Natural killer cell treated with Interleukin-12 subunit alpha and Interleukin-12 subunit beta and Interleukin-15 and Interleukin-18, amount 100 ng/mL, for 72 hours (primary cell): ENCODE data around the gene ADGRA1. TPM values are rescaled to one million over a fixed set of nuclear protein-coding genes. Genes with fewer than 3 reads are reported as not detected.

Experiments used
- ATAC-seq, 2 donors: fragments of 150-1000 bp; cut with Tn5 transposase in 1 of 2; sonication (Bioruptor Pico), chemical (Tn5 transposase) in 1 of 2; 2 replicates each; pipeline ENCODE4 v1.10.0; 2021
- DNase-seq: peaks from one replicate; pipeline ENCODE4 v3.0.0; 2022; ENCODE audit warnings: low spot score
- H3K27ac Mint-ChIP-seq, 2 donors: 1 replicate in 1 of 2; 2 replicates in 1 of 2; pipeline ENCODE4 v1.8.0; 2022; ENCODE audit warnings: mixed read lengths in 2 of 2, mild to moderate bottlenecking in 1 of 2, moderate library complexity in 1 of 2
- H3K27me3 Mint-ChIP-seq, 2 donors: 1 replicate in 1 of 2; 2 replicates in 1 of 2; pipeline ENCODE4 v1.8.0; 2022; ENCODE audit warnings: mixed read lengths in 2 of 2
- H3K36me3 Mint-ChIP-seq: one replicate; pipeline ENCODE4 v1.8.0; 2022; ENCODE audit warnings: mixed read lengths
- H3K4me1 Mint-ChIP-seq, 2 donors: 1 replicate in 1 of 2; 2 replicates in 1 of 2; pipeline ENCODE4 v1.8.0; 2022; ENCODE audit warnings: low read depth in 2 of 2, mixed read lengths in 2 of 2, mild to moderate bottlenecking in 1 of 2
- H3K4me3 Mint-ChIP-seq: one replicate; pipeline ENCODE4 v1.8.0; 2022; ENCODE audit warnings: mixed read lengths
- H3K9me3 Mint-ChIP-seq: 2 replicates; pipeline ENCODE4 v1.8.0; 2022; ENCODE audit warnings: mixed read lengths
- total RNA-seq, 2 donors: library from RNA; stranded (reverse); gene quantifications; one replicate each; pipeline ENCODE4 v1.2.3, GENCODE V29; 2022

Gene ADGRA1
- total RNA-seq, 2 donors from 2014 or later: not detected

GRCh38 chr10:133122171-133122935 lies 34.6 kb downstream of the ADGRA1 start:
- H3K36me3 Mint-ChIP-seq: no peaks in the 10 kb centered on the region
- no peak for ATAC-seq
- H3K27me3 Mint-ChIP-seq: peaks cover 6 to 12% of the 10 kb centered on the region in 2 donors
- no peak overlapping the region for H3K27ac Mint-ChIP-seq
- no peaks in the 10 kb centered on the region for H3K9me3 Mint-ChIP-seq
- peaks cover 12 to 13% of the 10 kb centered on the region in 2 donors for H3K4me1 Mint-ChIP-seq
- H3K4me3 Mint-ChIP-seq: peak overlapping the region; percentile 48
- DNase-seq: no peak

GRCh38 chr10:133123050-133123745 lies 35.5 kb downstream of the ADGRA1 start:
- H3K9me3 Mint-ChIP-seq: no peaks in the 10 kb centered on the region
- H3K4me1 Mint-ChIP-seq: peaks cover 12 to 13% of the 10 kb centered on the region in 2 donors
- peaks cover 6 to 12% of the 10 kb centered on the region in 2 donors for H3K27me3 Mint-ChIP-seq
- peak in 1 of 2 donors; percentile 49 for ATAC-seq
- no peak for DNase-seq
- peak overlapping the region; percentile 48 for H3K4me3 Mint-ChIP-seq
- H3K36me3 Mint-ChIP-seq: no peaks in the 10 kb centered on the region
- no peak overlapping the region for H3K27ac Mint-ChIP-seq

GRCh38 chr10:133123746-133124356 lies 36.1 kb downstream of the ADGRA1 start:
- Mint-ChIP-seq H3K4me1 (peaks cover 10 to 12% of the 10 kb centered on the region in 2 donors), H3K36me3 (no peaks in the 10 kb centered on the region), H3K27ac (no peak overlapping the region), H3K27me3 (peaks cover 6 to 12% of the 10 kb centered on the region in 2 donors), H3K9me3 (no peaks in the 10 kb centered on the region), H3K4me3 (no peak overlapping the region)
- ATAC-seq (no peak), DNase-seq (no peak)

GRCh38 chr10:133124357-133125211 lies 36.9 kb downstream of the ADGRA1 start:
- H3K27ac Mint-ChIP-seq: no peak overlapping the region
- DNase-seq: no peak
- H3K27me3 Mint-ChIP-seq: peaks cover 6 to 12% of the 10 kb centered on the region in 2 donors
- no peaks in the 10 kb centered on the region for H3K36me3 Mint-ChIP-seq
- peaks cover 8 to 12% of the 10 kb centered on the region in 2 donors for H3K4me1 Mint-ChIP-seq
- H3K9me3 Mint-ChIP-seq: no peaks in the 10 kb centered on the region
- H3K4me3 Mint-ChIP-seq: no peak overlapping the region
- ATAC-seq: peak in 1 of 2 donors; percentile 25

GRCh38 chr10:133125901-133126300 lies 38.2 kb downstream of the ADGRA1 start:
- Mint-ChIP-seq H3K36me3 (no peaks in the 10 kb centered on the region), H3K27ac (no peak overlapping the region), H3K27me3 (peaks cover 6 to 12% of the 10 kb centered on the region in 2 donors), H3K4me3 (no peak overlapping the region), H3K4me1 (peaks cover 8 to 12% of the 10 kb centered on the region in 2 donors), H3K9me3 (no peaks in the 10 kb centered on the region)
- no peak for DNase-seq
- ATAC-seq: no peak

GRCh38 chr10:133126431-133127290 lies 38.9 kb downstream of the ADGRA1 start:
- ATAC-seq (no peak), DNase-seq (no peak)
- Mint-ChIP-seq H3K4me1 (peaks cover 8 to 12% of the 10 kb centered on the region in 2 donors), H3K27me3 (peaks cover 6 to 12% of the 10 kb centered on the region in 2 donors), H3K27ac (no peak overlapping the region), H3K36me3 (no peaks in the 10 kb centered on the region), H3K9me3 (no peaks in the 10 kb centered on the region), H3K4me3 (no peak overlapping the region)

- ATAC-seq (peak in 1 of 2 donors; percentile 67), DNase-seq (no peak)
- Mint-ChIP-seq H3K27ac (no peak overlapping the region), H3K4me1 (peaks cover 8 to 12% of the 10 kb centered on the region in 2 donors), H3K9me3 (no peaks in the 10 kb centered on the region), H3K27me3 (peaks cover 6 to 12% of the 10 kb centered on the region in 2 donors), H3K4me3 (no peak overlapping the region), H3K36me3 (no peaks in the 10 kb centered on the region)
Observed at GRCh38 chr10:133127291-133128125, 39.8 kb downstream of the ADGRA1 start.

GRCh38 chr10:133128126-133129070 lies 40.7 kb downstream of the ADGRA1 start:
- Mint-ChIP-seq H3K9me3 (no peaks in the 10 kb centered on the region), H3K4me1 (peaks cover 0 to 4% of the 10 kb centered on the region in 2 donors), H3K36me3 (no peaks in the 10 kb centered on the region), H3K4me3 (no peak overlapping the region), H3K27me3 (peaks cover 4 to 6% of the 10 kb centered on the region in 2 donors), H3K27ac (no peak overlapping the region)
- DNase-seq (no peak), ATAC-seq (no peak)

- ATAC-seq (no peak), DNase-seq (no peak)
- Mint-ChIP-seq H3K4me1 (peaks cover 0 to 3% of the 10 kb centered on the region in 2 donors), H3K27ac (no peak overlapping the region), H3K36me3 (no peaks in the 10 kb centered on the region), H3K4me3 (no peak overlapping the region), H3K9me3 (no peaks in the 10 kb centered on the region), H3K27me3 (peaks cover 4 to 6% of the 10 kb centered on the region in 2 donors)
Observed at GRCh38 chr10:133129071-133129858, 41.5 kb downstream of the ADGRA1 start.

GRCh38 chr10:133129859-133130495 lies 42.3 kb downstream of the ADGRA1 start:
- no peak for DNase-seq
- peaks cover 2 to 3% of the 10 kb centered on the region in 2 donors for H3K27me3 Mint-ChIP-seq
- no peaks in the 10 kb centered on the region for H3K9me3 Mint-ChIP-seq
- ATAC-seq: no peak
- no peak overlapping the region for H3K27ac Mint-ChIP-seq
- H3K4me1 Mint-ChIP-seq: peaks cover 0 to 1% of the 10 kb centered on the region in 2 donors
- no peak overlapping the region for H3K4me3 Mint-ChIP-seq
- no peaks in the 10 kb centered on the region for H3K36me3 Mint-ChIP-seq
